Neuronal stem cell (in vitro differentiated cells): ENCODE measurements around the gene KLHL22.

Source experiments
- DNase-seq: peaks from one replicate; pipeline ENCODE4 v3.0.0-alpha.2; 2013; ENCODE audit warnings: low spot score
- H2AFZ ChIP-seq: one replicate; pipeline ENCODE4 v1.6.1; 2013; ENCODE audit warnings: mild to moderate bottlenecking, low read length, inconsistent platforms
- H2AK5ac ChIP-seq: 2 replicates; pipeline ENCODE4 v1.6.1; 2013; ENCODE audit warnings: low read depth, mild to moderate bottlenecking, inconsistent platforms, low read length, moderate library complexity, mixed read lengths
- H2BK120ac ChIP-seq: 2 replicates; pipeline ENCODE4 v1.6.1; 2013; ENCODE audit warnings: low read depth, mild to moderate bottlenecking, inconsistent platforms, low read length, moderate library complexity, mixed read lengths
- H2BK12ac ChIP-seq: one replicate; pipeline ENCODE4 v1.6.1; 2013; ENCODE audit warnings: low read length, inconsistent platforms
- H2BK15ac ChIP-seq: 2 replicates; pipeline ENCODE4 v1.6.1; 2013; ENCODE audit warnings: mild to moderate bottlenecking, low read length, inconsistent platforms, mixed read lengths
- H2BK5ac ChIP-seq: one replicate; pipeline ENCODE4 v1.6.1; 2013; ENCODE audit warnings: inconsistent platforms, mild to moderate bottlenecking, low read length, moderate library complexity
- H3K14ac ChIP-seq: one replicate; pipeline ENCODE4 v1.6.1; 2013; ENCODE audit warnings: low read length, inconsistent platforms
- H3K18ac ChIP-seq: 2 replicates; pipeline ENCODE4 v1.6.1; 2013; ENCODE audit warnings: low read length, inconsistent platforms
- H3K23ac ChIP-seq: 2 replicates; pipeline ENCODE4 v1.6.1; 2013; ENCODE audit warnings: low read depth, mild to moderate bottlenecking, mixed read lengths, low read length, inconsistent platforms; ENCODE audit not compliant: poor library complexity
- H3K27ac ChIP-seq: replicated peaks from 3 replicates; pipeline ENCODE4 v1.5.1; 2013; ENCODE audit warnings: low read length, inconsistent platforms
- H3K27me3 ChIP-seq, 3 experiments: 2 replicates each; pipeline ENCODE4 v1.6.1; 2013; ENCODE audit warnings: low read length in 3 of 3, mild to moderate bottlenecking in 2 of 3, inconsistent platforms in 1 of 3, low read depth in 1 of 3, mixed read lengths in 1 of 3, moderate library complexity in 1 of 3; ENCODE audit not compliant: control insufficient read depth in 3 of 3, insufficient read depth in 3 of 3
- H3K36me3 ChIP-seq, 2 donors: replicated peaks in 1 of 2; 2 replicates each; pipeline ENCODE4 v1.6.1; 2013; ENCODE audit warnings: low read length in 2 of 2; ENCODE audit not compliant: control insufficient read depth in 2 of 2, insufficient read depth in 2 of 2
- H3K4ac ChIP-seq: 2 replicates; pipeline ENCODE4 v1.6.1; 2013; ENCODE audit warnings: inconsistent platforms, mild to moderate bottlenecking, low read length, moderate library complexity
- H3K4me1 ChIP-seq, 2 donors: 1 replicate in 1 of 2; 2 replicates in 1 of 2; pipeline ENCODE4 v1.6.1; 2013; ENCODE audit warnings: low read length in 2 of 2, low read depth in 1 of 2; ENCODE audit not compliant: control insufficient read depth in 2 of 2, insufficient read depth in 1 of 2
- H3K4me2 ChIP-seq: one replicate; pipeline ENCODE4 v1.6.1; 2013; ENCODE audit warnings: mild to moderate bottlenecking, low read length, inconsistent platforms; ENCODE audit not compliant: insufficient read depth, poor library complexity, severe bottlenecking
- H3K4me3 ChIP-seq, 2 donors: 2 replicates each; pipeline ENCODE4 v1.5.1; 2013; ENCODE audit warnings: low read length in 2 of 2, mild to moderate bottlenecking in 2 of 2, inconsistent platforms in 1 of 2, moderate library complexity in 1 of 2
- H3K79me1 ChIP-seq: one replicate; pipeline ENCODE4 v1.6.1; 2013; ENCODE audit warnings: low read depth, mild to moderate bottlenecking, inconsistent platforms, low read length, moderate library complexity
- H3K9ac ChIP-seq: one replicate; pipeline ENCODE4 v1.6.1; 2013; ENCODE audit warnings: mild to moderate bottlenecking, low read depth, low read length, inconsistent platforms; ENCODE audit not compliant: poor library complexity
- H3K9me3 ChIP-seq, 2 donors: replicated peaks in 1 of 2; 2 replicates each; pipeline versions ENCODE3 to v1.6.1; 2013; ENCODE audit warnings: low read length in 2 of 2, mild to moderate bottlenecking in 2 of 2, inconsistent platforms in 1 of 2, low read depth in 1 of 2, mixed read lengths in 1 of 2, moderate library complexity in 1 of 2; ENCODE audit not compliant: control insufficient read depth in 2 of 2, insufficient read depth in 1 of 2
- H4K8ac ChIP-seq: one replicate; pipeline ENCODE4 v1.6.1; 2013; ENCODE audit warnings: low read depth, mild to moderate bottlenecking, inconsistent platforms, low read length, moderate library complexity
- H4K91ac ChIP-seq: one replicate; pipeline ENCODE4 v1.6.1; 2013; ENCODE audit warnings: low read length, low read depth, mild to moderate bottlenecking, inconsistent platforms; ENCODE audit not compliant: poor library complexity
- WGBS, 2 donors: extraction: QIAGEN DNeasy Blood & Tissue Kit; methylation state at CpG; one replicate each; pipeline ENCODE4 v1.1.7; 2013; ENCODE audit warnings: missing lambda C conversion rate in 2 of 2, mixed read lengths in 1 of 2; ENCODE audit not compliant: insufficient read length in 2 of 2, insufficient replicate concordance in 1 of 2; ENCODE audit errors: extremely low coverage in 2 of 2; 5-methylcytosine and 5-hydroxymethylcytosine counted together

The KLHL22 gene

DNA sequence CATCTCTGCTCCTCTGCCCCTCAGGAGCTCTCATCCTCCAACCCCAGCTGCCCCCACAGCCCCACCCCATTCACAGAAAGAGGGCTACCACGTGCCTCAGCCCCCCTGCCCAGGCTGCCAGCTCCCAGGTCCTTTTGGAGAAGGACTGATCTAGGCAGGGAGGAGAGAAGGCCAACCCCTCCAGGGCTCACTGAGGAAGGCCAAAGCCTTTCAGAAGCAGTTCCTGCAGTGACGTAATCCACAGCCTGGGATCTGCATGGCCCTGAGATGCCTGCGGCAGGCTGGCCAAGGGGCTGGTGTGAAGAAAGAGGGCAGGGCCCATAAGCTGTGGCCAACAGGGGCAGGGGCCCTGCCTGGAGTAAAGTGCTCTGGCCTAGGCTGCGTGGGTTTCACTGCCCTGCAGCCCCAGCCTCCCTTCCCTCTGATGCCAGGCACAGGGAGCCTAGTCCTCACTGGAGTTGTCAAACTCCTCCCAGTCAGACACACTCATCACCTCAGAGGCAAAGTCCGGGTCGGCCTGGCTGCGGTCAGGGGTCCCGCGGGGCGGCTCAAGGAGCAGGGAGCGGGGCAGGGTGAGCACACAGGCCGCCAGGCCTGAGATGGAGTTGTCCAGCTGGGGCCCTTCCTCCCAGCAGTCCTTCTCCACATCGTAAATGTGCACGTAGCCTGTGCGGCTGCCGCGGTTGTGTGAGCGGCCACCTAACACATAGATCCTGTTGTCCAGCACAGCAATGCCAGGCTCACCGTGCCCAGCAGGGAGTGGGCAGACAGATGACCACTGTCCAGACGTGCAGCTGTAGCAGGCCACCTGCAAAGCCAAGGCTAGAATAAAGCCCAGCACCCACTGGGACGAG is 53.7 kb downstream of the KLHL22 start:
- Histone ChIP-seq H2AFZ (no peak overlapping the region), H4K91ac (peak overlapping the region; percentile 14), H3K4me2 (no peak overlapping the region), H2BK120ac (no peak overlapping the region), H3K23ac (peak overlapping the region; percentile 59), H2AK5ac (peak overlapping the region; percentile 5), H2BK5ac (no peak overlapping the region), H3K79me1 (peaks cover 2% of the 10 kb centered on the region), H2BK12ac (no peak overlapping the region), H3K14ac (peak overlapping the region; percentile 8), H3K9ac (peak overlapping the region; percentile 30), H3K27ac (no peak overlapping the region), H3K4ac (no peak overlapping the region), H3K18ac (no peak overlapping the region), H3K4me1 (peaks cover 6 to 11% of the 10 kb centered on the region in 2 donors), H2BK15ac (no peak overlapping the region), H3K9me3 (peaks cover 0 to 2% of the 10 kb centered on the region in 2 donors), H3K27me3 (peaks cover 0 to 25% (median 15%) of the 10 kb centered on the region in 3 experiments), H3K36me3 (peaks cover 33 to 52% of the 10 kb centered on the region in 2 donors), H3K4me3 (no peak overlapping the region), H4K8ac (no peak overlapping the region)
- no CpG with 5 or more reads among the region's 21 CpGs for WGBS, 2 donors
- DNase-seq, result no peak

DNA sequence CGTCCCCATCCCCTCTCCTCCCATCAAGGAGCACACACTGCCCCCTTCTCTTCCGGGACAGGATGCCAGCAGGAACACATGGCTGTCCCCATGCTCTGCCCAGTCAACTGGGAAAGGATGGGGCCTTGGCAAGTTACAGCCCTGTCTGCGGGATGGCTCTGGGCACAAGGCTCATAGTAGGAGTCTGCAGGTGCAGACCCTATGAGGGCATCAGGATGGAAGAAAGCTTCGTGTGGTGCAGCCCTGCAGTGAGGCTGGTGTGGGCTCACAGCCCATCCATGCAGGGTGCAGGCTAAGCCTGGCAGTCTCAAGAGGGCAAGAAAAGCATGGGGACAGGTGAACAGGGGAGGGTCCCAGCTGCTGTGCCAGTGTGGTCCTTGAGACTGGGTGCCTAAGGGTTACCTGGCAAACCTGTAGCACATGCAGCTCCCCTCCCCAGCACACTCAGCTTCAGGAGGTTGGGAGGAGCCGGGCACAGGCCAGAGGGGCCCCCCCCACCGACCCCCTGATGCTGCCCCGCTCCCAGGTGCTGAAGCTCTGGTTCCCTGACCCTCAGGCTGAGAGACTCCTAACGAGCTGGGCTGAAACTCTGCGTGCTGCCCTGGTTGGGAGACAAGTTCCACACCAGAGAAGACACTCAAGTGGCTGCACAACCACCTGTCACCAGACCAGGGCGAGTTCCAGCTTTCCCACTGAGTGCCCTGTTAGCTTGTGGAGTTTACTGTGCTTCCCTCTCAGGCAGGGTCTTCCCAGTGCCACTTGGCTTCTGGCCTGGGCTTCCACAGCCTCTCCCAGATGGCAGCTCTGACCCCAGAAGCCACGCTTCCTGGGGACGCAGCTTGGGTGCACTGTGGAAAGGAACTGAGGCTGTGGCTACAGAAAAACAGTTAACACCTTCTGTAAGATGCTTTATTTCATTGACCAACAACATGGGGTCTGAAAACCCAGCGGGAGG is 54.7 kb downstream of the KLHL22 start:
- no peak overlapping the region for H3K4me2 ChIP-seq
- no peak for DNase-seq
- no peak overlapping the region for H2BK12ac ChIP-seq
- no CpG with 5 or more reads among the region's 13 CpGs for WGBS, 2 donors
- H3K23ac ChIP-seq, result peak overlapping the region; percentile 73
- H3K18ac ChIP-seq, result no peak overlapping the region
- H3K79me1 ChIP-seq, result no peaks in the 10 kb centered on the region
- H3K4me1 ChIP-seq, result peaks cover 9 to 12% of the 10 kb centered on the region in 2 donors
- H3K4ac ChIP-seq, result no peak overlapping the region
- H2AFZ ChIP-seq, result no peak overlapping the region
- peaks cover 0 to 33% (median 20%) of the 10 kb centered on the region in 3 experiments for H3K27me3 ChIP-seq
- H4K8ac ChIP-seq, result no peak overlapping the region
- peaks cover 26 to 43% of the 10 kb centered on the region in 2 donors for H3K36me3 ChIP-seq
- H3K4me3 ChIP-seq, result no peak overlapping the region
- peak overlapping the region; percentile 75 for H2BK5ac ChIP-seq
- no peak overlapping the region for H4K91ac ChIP-seq
- peak overlapping the region; percentile 21 for H3K9ac ChIP-seq
- H2AK5ac ChIP-seq, result no peak overlapping the region
- no peak overlapping the region for H2BK15ac ChIP-seq
- peaks cover 0 to 2% of the 10 kb centered on the region in 2 donors for H3K9me3 ChIP-seq
- no peak overlapping the region for H3K27ac ChIP-seq
- H3K14ac ChIP-seq, result peak overlapping the region; percentile 67
- no peak overlapping the region for H2BK120ac ChIP-seq

DNA sequence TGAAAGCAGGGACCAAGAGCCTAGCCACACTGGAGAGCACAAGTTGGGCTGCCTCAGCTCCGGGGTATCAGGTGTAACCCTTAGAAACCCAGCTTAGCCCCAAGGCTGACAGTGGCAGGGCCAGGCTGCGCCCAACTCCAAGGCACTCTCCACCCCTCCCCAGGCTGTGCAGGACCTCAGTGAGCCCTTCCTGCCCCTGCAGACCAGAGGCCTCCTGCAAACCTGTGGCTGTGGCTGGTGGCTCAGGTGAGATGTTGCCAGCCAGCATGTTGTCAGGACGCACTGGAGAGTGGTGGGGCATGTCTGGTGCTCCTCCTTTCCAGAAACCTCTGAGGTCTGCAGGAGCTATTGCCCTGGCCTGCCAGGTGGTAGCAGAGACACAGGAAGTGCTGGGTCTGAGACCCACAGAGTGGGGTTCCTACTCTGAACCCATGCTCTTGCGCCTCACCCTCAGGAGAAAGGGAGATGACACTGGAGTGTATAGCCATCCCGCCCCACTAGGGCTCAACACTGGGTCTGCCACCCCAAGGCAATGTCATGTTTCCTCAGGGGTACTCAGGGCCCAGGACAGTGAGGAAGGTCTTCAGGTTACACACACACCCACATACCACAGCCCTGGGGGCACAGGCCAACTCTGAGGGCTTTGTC is 55.5 kb downstream of the KLHL22 start:
- Histone ChIP-seq H2AK5ac (no peak overlapping the region), H3K23ac (peak overlapping the region; percentile 95), H3K4me1 (peaks cover 10 to 16% of the 10 kb centered on the region in 2 donors), H3K79me1 (no peaks in the 10 kb centered on the region), H2BK12ac (no peak overlapping the region), H4K8ac (no peak overlapping the region), H3K27me3 (peaks cover 0 to 42% (median 20%) of the 10 kb centered on the region in 3 experiments), H2BK120ac (no peak overlapping the region), H3K36me3 (peaks cover 21 to 45% of the 10 kb centered on the region in 2 donors), H3K9me3 (peaks cover 0 to 2% of the 10 kb centered on the region in 2 donors), H3K4ac (no peak overlapping the region), H3K18ac (no peak overlapping the region), H3K4me3 (no peak overlapping the region), H3K9ac (no peak overlapping the region), H2BK5ac (peak overlapping the region; percentile 75), H3K14ac (peak overlapping the region; percentile 60), H2AFZ (no peak overlapping the region), H2BK15ac (no peak overlapping the region), H3K4me2 (no peak overlapping the region), H4K91ac (no peak overlapping the region), H3K27ac (no peak overlapping the region)
- DNase-seq, result no peak
- no CpG with 5 or more reads among the region's 5 CpGs for whole genome bisulfite sequencing, 2 donors
